Suppressor macrophage treated with lipopolysaccharide for 1 hour (primary cell): ENCODE measurements around the gene KIF27.
"Not testable (repeated sequence)": the region's sequence is repeated elsewhere in the genome, so short reads cannot be mapped to it uniquely, and the experiment has no call there.

Source experiments
- DNase-seq, 3 donors: peaks; one replicate each; pipeline ENCODE4 v3.0.0-alpha.2; 2020 to 2022

Gene KIF27

DNA sequence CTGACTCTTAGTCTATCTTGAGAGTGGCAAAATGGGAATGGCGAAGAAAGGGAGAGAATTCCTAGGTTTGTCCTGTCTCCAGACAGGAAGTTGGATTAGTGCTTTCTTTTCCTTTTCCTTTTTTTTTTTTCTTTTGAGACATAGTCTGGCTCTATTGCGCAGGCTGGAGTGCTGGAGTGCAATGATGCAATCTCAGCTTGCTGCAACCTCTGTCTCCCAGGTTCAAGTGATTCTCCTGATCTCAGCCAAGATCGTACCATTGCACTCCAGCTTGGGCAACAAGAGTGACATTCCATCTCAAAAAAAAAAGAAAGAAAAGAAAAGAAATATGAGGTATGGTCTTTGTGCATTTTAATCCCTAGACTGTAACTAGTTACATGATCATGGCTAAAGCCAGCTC is 12.6 kb upstream of the KIF27 start:
- peak in 2 of 3 donors; percentile 35 to 38 for DNase-seq

DNA sequence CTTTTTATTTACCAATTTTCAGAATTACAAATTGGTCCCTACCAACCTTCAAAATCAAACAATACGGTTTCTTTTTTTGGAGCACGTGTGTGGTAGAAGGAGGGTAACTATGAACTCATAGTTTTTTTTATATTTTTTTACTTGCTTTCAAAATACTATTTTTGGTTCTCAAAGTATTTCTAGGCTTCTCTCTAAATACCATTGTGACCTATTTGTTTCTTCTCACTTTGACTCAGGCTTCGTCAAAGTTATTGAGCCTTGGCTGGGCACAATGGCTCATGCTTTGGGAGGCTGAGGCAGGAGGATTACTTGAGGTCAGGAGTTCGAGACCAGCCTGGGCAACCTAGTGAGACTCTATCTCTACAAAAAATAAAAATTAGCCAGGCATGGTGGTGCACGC is 11.6 kb upstream of the KIF27 start:
- DNase-seq: no peak

DNA sequence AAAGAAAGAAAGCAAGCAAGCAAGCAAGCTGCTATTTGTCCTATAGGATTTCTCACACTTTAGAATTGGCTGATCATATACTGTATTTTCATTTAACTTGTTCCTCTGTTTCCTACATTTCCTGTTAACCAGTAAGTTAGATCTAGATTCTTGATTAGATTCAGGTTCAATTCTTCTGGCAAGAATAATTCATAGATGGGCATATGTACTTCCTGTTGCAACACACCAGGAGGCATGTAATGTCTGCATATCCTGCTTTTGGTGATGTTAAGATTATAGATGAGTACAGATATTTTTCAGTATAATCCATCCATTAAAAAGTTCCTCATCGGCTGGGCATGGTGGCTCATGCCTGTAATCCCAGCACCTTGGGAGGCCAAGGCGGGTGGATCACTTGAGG is 10.8 kb upstream of the KIF27 start:
- no peak for DNase-seq

GRCh38 chr9:83930881-83931280 is 9.6 kb upstream of the KIF27 start:
- DNase-seq: no peak

DNA sequence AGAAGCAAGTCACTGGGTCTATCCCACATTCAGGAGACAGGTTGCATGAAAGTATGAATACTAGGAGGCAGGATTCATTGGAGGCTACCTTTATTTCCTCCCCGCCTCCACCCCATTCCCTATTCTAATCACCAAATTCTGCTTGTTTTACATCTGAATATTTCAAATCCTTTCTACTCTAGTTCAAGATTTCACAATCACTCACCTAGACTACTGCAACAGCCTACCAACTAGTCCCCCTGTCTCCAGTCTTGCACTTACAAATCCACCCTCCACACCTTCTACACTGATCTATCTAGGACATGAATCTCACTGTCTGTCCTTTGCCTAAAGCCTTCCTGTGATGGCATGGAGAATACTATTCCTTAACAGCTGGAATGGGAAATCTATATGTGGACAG is 6.4 kb upstream of the KIF27 start:
- no peak for DNase-seq

- DNase-seq: peak in 1 of 3 donors; percentile 23
Measured at GRCh38 chr9:83920469-83920926, 734 bp downstream of the KIF27 start.

- DNase-seq: no peak
Measured at GRCh38 chr9:83919111-83919510, 2.1 kb downstream of the KIF27 start.

DNA sequence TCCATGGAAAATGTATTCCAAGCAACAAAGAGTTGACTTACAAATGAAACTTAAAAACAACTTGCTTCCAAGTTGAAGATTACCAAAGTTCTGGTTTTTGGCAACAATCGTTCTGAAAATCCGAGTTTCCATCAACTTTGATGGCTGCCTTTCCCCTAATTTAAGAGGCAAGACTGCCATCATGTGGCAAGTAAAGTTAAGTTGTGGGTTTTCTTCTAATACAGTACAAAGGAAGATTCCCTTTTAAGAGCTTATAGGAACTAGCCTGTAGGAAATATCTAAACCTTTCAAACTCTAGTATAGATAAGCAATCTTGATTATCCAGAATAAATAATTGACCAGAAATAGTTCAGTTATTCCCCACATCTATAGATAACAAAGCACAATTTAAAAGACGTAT is 9.0 kb downstream of the KIF27 start:
- peak; percentile 8 to 35 (median 33) for DNase-seq

- DNase-seq: peak; percentile 7 to 24 (median 10)
Measured at GRCh38 chr9:83906144-83906543, 15.1 kb downstream of the KIF27 start.

DNA sequence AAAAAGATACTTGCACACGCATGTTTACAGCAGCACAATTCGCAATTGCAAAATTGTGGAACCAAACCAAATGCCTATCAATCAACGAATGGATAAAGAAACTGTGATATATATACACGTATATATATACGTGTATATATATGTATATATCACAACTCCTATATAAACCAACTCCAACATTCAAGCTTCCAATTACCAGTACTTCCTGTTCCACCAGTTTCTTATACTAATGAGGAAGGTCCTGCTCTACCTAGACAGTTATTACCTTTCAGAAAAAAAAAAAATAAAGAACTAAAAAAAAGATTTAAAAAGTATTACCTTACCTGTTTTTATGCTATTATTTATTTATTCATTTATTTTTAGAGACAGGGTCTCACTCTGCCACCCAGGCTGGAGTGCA is 20.6 kb downstream of the KIF27 start:
- DNase-seq: not testable (repeated sequence)

- DNase-seq: not testable (repeated sequence)
Measured at GRCh38 chr9:83894301-83894700, 26.9 kb downstream of the KIF27 start.

DNA sequence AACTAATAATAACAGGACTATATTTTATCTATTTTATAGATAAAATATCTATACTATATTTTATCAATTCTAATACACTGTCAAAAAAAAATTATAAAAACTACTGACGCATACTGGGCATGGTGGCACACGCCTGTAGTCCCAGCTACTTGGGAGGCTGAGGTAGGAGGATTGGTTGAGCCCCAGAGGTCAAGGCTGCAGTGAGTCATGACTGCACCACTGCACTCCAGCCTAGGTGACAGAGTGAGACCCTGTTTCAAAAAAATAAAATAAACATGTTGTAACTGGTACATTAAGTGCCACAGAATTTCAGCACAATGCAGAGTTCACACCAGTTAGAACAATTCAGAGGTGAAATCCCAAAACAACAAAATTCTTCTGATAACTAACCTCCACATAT is 34.7 kb downstream of the KIF27 start:
- not testable (repeated sequence) for DNase-seq

DNA sequence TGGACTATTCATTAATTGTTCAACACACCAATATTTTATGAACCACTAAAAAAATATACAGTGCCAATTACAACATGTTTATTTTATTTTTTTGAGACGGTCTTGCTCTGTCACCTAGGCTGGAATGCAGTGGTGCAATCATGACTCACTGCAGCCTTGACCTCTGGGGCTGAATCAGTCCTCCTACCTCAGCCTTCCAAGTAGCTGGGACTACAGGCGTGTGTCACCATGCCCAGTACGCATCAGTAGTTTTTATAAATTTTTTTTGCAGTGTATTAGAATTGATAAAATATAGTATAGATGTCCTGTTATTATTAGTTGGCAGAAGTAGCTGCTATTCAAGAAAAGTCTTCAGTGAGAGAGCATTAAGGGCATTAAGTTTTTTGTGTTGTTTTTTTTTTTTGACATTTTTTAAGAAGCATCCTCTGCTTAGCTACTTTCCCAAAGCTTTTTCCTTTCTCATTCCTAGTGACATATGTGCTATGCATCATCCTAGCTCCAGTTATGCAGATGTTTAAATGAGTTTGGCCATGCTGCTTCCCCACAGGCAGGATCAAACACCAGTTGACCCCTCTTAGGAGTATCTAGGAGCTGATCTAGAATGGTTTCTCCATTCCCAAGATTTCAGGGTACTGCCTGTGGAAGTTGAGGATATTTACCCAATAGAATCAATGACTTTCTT is 35.5 kb downstream of the KIF27 start:
- peak; percentile 3 to 18 (median 14) for DNase-seq

- DNase-seq: not testable (repeated sequence)
Measured at GRCh38 chr9:83881687-83882408, 39.4 kb downstream of the KIF27 start.

DNA sequence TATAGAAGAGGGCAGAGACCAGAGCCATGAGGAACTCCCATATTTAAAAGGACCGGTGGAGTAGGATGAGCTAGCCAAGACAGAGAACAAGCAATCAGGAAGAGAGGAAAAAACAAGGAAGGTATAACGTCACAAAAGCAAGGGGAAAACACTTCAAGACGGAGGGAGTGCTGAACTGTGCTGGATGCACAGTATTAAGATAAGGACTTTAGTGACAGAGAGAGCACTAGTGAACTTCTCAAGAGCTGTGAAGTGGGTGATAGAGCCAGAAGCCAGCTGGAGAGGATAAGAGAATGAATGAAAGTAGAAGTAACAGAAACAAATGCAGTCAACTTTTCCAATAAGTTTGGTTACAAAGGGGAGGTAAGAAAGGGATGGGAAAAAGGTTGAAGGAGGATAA is 45.7 kb downstream of the KIF27 start:
- DNase-seq: not testable (repeated sequence)

DNA sequence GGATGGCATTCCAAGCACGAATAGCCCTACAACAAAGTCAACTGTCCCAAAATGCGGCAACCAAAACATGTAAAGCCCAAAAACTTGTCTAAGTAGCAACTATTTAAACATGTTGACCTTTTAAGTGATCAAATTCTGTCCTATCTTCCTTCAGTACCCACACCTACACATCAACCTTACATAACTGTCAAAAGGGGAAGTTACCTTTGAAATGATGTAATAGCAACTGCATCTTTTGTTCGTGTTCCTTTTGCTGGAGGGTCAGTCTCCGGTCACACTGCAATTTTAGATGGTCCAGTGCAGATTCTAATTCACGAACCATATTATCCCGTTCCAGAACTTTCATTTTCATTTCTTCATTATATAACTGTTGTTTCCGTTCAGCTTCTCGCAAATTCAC is 71.3 kb downstream of the KIF27 start:
- peak in 1 of 3 donors; percentile 4 for DNase-seq

DNA sequence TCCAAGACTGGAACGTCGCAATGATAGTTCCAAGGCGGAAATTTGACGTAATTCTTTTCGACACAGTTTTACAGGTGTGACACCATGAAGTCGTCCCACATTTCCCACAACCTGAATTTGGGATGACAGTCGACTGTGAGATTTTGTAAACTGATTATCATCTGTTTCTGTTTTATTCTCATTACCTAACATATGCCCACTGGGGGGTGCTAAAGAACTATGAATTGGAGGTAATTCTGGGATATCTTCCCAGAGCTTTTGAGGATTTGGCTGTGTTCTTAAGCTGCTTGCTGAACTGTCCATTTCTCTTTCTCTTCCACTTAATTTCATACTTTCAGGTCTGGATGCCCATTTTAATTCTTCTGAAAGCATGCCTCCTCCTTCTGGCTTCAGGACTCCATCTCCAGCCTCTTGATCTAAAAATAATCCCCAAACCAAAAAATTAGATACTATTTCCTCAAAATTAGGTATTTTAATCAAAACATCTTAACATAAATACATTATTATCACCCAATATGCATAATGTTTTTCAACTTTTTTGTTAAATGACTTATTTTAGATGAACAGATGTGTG is 84.1 kb downstream of the KIF27 start:
- DNase-seq: not testable (repeated sequence)

GRCh38 chr9:83830426-83831071 is 90.7 kb downstream of the KIF27 start:
- not testable (repeated sequence) for DNase-seq

GRCh38 chr9:83824986-83825623 is 96.1 kb downstream of the KIF27 start:
- DNase-seq: peak in 1 of 3 donors; percentile 18

- peak; percentile 62 to 83 (median 67) for DNase-seq
Measured at GRCh38 chr9:83817356-83818278, 103.6 kb downstream of the KIF27 start, which contains the start of gene GKAP1. TSS of gene GKAP1 (minus strand) at chr9:83817769. CDS start at chr9:83806517, 11,252 bp downstream.

DNA sequence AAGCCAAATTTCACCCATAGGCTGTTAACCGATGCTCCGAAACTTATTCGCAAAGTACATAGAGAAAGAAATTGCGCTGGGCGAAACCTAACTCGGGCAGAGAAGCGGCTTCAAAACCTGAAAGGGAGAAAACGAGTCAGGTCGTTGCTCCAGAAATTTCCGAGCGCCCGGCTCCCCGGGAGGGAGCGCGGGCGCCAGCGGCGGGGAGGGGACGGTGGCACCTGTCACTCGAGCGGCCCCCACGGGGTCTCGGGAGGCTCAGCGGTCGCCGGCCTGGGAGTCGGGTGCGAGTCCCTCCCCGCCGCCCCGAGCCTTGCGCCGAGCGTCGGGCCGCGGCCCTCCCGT is 104.2 kb downstream of the KIF27 start:
- DNase-seq: not testable (repeated sequence)

DNA sequence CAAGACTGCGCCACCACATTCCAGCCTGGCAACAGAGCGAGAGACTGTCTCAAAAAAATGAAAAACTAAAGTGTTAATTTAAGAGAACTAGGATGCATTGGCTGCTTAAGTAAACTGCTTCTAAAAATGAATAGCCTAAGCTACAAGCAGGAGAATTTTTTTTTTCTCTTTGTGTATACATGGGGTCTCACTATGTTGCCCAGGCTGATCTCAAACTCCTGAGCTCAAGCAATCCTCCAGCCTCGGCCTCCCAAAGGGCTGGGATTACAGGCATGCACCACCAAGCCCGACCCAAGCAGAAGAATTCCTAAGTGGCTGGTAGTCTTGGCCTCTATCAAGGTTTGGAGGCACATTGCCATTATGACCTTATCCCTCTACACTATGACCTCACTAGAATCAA is 106.1 kb downstream of the KIF27 start:
- DNase-seq: not testable (repeated sequence)
